ENCODE results near the gene LHX4.
"Not testable (repeated sequence)": the region's sequence is repeated elsewhere in the genome, so short reads cannot be mapped to it uniquely, and the experiment has no call there.

The LHX4 gene

DNA sequence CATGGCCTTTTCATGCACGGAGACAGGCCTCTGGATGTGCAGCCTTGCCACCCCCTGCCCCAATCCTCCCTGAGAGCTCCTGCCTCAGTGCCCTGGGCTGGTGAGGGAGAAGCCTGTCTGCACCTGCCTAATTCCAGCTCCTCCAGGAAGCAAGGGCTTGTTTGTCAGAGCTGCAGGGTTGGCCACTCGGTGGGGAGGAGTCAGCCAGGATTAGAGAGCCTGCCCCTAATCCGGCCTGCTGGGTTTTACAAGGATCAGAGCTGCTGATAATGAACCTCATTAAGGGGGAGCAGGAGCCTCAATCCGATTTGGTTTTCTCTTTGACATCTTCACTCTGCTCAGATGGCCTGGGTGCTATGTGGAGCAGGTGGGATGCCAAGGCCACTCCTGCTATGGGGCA, 31.9 kb upstream of the LHX4 start:
- DNase-seq = no peak

DNA sequence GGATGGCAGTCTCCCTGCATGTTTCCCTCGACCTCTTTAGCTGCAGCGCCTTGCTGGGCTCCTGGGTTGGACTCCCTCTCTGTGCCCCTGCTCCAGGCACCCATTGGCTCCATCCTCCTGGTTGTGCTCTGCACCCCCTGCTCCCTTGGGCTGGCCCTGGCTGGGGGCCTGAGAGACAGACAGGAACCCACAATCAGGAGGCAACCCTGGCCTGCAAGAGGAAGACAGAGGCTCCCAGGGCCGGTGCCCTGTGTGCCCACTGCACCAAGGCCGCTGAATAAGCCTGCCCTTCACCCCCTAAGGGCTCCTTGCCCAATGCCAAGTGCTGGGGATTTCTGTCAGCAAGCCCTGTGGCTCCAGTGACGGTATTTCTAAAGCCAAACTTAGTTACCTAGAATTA, 31.5 kb upstream of the LHX4 start:
- no peak for DNase-seq

GRCh38 chr1:180199018-180199417, 31.0 kb upstream of the LHX4 start:
- DNase-seq = no peak

GRCh38 chr1:180201451-180202200, 28.4 kb upstream of the LHX4 start:
- DNase-seq = no peak

- not testable (repeated sequence) for DNase-seq
Measured at GRCh38 chr1:180202588-180202987, 27.5 kb upstream of the LHX4 start.

- DNase-seq = no peak
Measured at GRCh38 chr1:180204231-180204630, 25.8 kb upstream of the LHX4 start.

GRCh38 chr1:180206581-180206980, 23.5 kb upstream of the LHX4 start:
- no peak for DNase-seq

- no peak for DNase-seq
Measured at GRCh38 chr1:180208264-180208663, 21.8 kb upstream of the LHX4 start.

DNA sequence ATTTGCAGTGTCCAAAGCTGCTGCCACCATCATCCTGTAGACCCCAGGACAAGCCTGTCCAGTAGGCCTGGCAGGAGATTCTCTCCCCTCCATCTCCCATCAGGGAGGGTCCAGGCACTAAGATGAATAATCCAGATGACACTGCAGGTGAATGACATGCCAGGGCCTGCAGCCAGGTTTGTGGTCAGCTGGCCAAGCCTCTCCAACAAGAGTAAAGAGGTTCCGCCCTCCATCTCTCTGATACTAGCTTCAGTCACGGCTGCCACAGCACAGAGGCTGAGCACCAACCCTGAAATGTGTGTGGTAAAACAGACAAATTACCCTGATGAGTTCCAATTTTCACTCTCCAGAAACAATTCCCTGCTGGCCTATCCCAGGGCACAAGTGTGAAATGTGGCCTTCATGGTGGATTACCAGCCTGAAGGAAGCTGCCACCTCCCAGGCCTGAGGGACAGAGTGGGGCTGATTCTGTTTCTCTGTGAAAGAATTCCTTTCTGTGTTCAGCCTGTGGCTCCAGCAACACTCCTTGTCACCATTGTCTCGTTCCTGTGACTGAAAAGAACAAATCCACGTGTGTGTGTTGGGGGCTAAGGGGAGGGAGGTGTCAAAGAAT, 19.9 kb upstream of the LHX4 start:
- no peak for DNase-seq

DNA sequence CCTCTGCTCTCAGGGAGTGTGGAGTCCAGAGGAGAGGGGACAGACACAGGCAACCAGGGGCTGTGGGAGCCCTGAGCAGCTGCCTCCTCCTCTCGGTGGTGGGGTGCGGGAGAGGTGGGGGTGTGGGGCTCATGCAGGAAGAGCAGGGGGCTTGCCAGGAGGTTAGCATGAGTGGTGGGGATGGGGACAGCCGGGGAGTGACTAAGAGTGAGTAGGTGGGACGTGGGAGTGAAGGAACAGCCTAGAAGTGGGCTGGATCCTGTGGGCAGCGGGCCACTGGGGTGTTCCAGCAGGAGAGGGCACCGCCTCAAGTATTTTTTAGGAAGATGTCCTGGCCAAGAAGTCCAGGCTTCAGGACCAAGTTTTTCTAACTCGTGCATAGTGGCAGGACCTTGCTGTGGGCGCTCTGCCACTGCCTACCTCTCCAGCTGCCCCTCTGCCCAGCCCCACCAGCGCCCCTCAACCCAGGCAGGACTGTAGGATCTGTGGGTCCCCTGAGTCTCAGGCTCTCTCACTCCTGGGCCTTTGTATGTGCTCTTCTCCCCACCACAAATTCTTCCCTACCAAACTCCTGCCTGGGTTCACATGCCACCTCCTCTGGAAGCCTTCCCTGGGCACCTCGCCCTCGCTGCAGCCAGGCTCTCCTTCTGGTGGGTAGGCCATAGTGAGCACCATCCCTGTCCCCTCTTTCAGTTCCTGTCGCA, 18.8 kb upstream of the LHX4 start:
- DNase-seq = no peak

DNA sequence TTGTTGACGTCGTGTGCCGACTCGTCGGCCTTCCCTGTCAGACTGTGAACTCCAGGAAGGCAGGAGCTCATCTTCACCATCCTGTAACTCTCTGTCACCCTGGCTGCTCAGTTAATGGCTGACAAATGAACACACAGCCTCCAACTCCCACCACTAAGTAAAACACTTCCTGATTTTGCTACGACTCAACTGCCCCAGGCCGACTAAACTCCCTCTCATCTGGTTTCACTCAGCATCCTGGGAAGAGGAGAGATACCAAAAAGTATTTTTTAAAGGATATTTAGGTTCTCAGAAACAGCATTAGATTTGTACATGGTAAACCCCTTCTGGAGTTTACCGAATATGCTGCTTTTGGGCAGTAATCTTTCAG, 18.2 kb upstream of the LHX4 start:
- DNase-seq = no peak

DNA sequence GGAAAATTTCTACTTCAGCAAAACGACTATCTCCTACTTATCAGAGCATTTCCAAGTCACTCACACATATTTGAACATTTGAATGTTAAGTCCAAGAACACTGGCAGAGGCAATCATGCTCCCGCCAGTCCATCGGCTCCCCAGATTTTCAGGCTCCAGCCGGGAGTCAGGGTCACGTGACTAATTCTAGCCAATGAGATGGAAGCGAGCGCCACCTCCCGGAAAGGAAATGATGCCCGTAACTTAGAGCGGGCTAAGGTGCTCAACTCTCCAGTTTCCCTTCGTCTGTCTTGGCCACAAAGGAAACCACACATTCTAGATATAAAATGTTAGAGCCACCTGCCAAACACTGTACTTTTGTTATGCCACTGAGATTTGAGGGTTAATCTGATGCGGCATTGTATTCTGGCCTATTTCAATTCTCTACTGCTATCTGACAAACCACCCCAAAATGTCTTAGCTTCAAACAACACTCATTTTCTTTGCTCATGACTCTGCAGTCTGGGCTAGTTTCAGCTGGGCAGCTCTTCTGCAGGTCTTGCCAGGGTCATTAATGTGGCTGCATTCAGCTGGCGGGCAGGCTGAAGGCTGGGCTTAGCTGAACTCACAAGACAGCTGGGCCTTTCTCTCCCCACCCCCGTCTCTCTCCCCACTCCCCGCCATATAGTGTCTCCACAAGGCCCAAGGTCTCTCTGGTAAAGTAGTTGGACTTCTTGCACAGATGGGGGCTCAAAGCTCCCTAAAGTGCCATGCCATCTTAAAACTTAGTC, 16.5 kb upstream of the LHX4 start:
- DNase-seq = no peak

DNA sequence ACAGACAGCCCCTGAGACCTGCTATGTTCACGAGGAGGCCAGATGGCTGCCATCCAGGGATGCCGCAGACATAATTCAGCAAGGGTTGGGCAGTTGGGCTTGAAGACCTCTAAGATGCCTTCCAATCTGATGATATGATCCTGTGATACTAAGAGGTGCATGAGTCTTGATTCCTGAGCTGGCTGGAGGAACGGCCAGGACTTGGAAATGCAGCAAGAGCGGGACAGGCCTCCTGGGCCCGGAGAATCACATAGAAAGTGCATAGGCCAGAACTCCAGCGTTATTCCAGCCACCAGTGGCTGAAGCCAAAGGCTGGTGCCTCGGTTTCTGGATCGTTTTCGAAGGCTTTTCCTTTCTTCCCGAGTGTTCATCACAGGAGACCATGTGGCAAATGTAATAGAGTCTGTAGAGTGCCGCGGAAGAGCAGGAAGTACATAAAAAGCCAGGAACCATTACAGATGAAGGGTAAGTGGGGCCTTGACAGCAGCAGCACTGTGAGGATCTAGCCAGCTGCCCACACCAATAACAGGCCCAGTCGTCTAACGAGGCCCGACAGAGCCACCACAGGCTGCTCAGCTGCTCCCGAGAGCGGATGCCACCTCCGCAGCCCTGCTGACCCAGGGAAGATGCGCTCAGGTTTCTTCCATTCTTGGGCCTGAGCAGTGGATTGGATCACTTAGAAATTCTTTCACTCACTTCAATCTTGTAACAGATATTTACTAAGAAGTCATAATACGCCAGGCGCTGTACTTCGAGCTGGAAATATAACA, 14.0 kb upstream of the LHX4 start:
- DNase-seq = no peak

DNA sequence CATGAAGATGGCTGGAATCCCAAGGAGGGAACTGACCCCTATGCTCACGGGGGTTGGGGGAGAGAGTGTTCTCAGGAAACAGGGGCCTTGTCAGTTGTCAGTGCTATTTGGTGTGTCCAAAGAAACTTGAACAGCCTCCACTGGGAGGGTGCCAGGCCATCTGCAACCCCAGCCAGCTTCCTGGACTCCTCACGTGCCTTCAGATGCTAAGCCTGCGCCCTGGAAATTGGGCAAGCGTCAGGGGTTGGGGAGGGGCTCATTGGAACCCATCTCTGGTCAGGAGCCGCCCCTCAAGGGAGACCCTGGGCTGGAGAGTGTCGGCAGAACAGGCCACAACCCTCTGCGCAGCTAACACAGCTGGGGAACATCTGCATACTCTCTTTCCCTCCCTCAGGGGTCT, 13.1 kb upstream of the LHX4 start:
- no peak for DNase-seq

GRCh38 chr1:180218806-180219765, 11.0 kb upstream of the LHX4 start:
- DNase-seq = no peak

DNA sequence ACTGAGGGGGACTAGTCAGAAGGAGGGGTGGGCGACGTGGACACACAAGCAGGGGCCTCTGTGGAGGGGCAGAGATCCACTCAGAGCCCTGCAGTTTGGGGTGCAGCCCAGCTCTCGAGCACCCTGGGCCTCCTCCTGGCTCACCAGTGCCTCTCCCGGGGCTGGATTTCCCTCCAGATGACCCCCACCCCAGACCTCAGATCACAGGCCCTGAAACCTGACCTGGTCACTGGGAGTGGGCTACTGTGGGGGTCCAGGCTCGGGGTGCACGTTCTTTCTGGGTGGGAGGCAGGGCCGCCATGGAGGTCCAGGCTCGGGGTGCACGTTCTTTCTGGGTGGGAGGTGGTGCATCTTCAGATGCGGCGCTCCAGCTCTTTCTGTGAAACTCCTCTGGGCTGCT, 10.3 kb upstream of the LHX4 start:
- DNase-seq = no peak

- DNase-seq = no peak
Measured at GRCh38 chr1:180221462-180221861, 8.6 kb upstream of the LHX4 start.

DNA sequence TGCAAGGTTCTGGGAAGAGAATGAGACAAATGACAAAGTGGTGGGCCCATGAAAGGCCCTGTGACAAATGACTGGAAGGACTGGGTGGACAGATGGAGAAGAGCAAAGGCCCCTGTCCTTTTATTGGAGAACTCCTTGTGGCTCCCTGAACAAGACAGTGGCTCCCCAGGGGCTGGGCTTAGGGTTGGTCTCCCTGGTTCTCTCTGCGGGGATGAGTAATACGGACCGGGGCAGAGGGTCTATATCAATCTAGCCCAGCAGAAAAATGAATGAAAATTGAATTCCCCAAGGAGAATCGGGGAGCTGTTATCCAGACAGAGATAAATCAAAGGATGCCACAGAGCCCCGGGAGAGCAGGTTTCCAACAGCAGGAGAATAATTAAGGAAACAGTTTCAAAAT, 5.2 kb upstream of the LHX4 start:
- no peak for DNase-seq

GRCh38 chr1:180225403-180225802, 4.7 kb upstream of the LHX4 start:
- DNase-seq = no peak

DNA sequence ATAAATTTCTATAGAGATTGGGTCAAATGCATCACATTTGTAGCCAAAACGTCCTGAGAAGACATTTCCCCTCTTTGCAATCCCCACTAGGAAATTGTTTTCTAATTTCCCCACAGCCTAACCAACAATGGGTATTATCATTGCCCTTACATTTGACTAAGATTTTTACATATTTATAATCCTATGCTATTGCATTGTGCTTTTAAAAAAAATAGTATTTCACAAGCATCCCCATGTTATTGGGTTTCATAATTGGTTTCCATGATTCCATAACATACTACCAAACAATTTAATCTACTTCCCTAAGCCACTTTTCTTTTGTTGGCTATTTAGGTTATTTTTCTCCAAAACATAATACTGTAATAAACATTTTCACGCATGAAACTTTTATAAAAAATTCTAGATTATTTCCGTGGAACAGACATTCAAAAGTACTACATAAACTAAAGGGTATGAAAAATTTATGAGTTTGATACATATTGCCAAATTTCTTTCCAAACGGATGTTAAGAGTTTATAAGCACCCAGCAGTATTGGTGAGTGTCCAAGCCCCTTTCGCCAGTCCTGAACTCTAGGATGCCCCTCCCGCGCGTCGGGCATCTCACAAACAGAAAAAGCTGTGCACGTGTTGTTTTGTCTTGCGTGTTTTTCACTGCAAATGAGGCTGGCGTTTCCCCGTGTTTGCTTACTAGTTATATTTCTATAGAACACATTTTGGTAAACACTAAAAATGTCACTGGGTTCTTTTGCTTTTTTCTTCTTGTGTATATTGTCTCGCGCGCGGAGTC, 2.0 kb upstream of the LHX4 start:
- no peak for DNase-seq

All from NCI-H2107 (cell line).